Karpas-422 (cell line): ENCODE data around the gene KCTD5. TPM values are rescaled to one million over a fixed set of nuclear protein-coding genes. Genes with fewer than 3 reads are reported as not detected.
A peak's percentile ranks its signal among the peaks of the same experiment; 100 is the strongest.
"Not testable (repeated sequence)": the region's sequence is repeated elsewhere in the genome, so short reads cannot be mapped to it uniquely, and the experiment has no call there.

Experiments
- DNase-seq: peaks from one replicate; pipeline ENCODE4 v3.0.0-alpha.2; 2015
- H2AFZ ChIP-seq: fragments of 200-600 bp; sonication (generic); 2 replicates; pipeline ENCODE4 v1.6.1; 2014; ENCODE audit warnings: antibody characterized with exemption, low read length, mixed read lengths
- H3K27ac ChIP-seq: fragments of 200-600 bp; sonication (generic); 2 replicates; pipeline ENCODE4 v1.5.1; 2014; ENCODE audit warnings: mild to moderate bottlenecking, low read length, moderate library complexity
- H3K27me3 ChIP-seq: fragments of 200-600 bp; sonication (generic); 2 replicates; pipeline ENCODE4 v1.6.1; 2014; ENCODE audit warnings: low read length, mixed read lengths
- H3K36me3 ChIP-seq: fragments of 200-600 bp; sonication (generic); 2 replicates; pipeline ENCODE4 v1.6.1; 2014; ENCODE audit warnings: low read length, mixed read lengths; ENCODE audit not compliant: insufficient read depth
- H3K4me1 ChIP-seq: fragments of 200-600 bp; sonication (generic); 2 replicates; pipeline ENCODE4 v1.6.1; 2014; ENCODE audit warnings: mild to moderate bottlenecking, low read length, mixed read lengths
- H3K4me2 ChIP-seq: fragments of 200-600 bp; sonication (generic); 2 replicates; pipeline ENCODE4 v1.6.1; 2014; ENCODE audit warnings: low read length, low read depth, mild to moderate bottlenecking; ENCODE audit not compliant: poor library complexity, severe bottlenecking
- H3K4me3 ChIP-seq: fragments of 200-600 bp; sonication (generic); 2 replicates; pipeline ENCODE4 v1.5.1; 2014; ENCODE audit warnings: mild to moderate bottlenecking, antibody characterized with exemption, low read length, mixed read lengths
- H3K79me2 ChIP-seq: fragments of 200-600 bp; sonication (generic); 2 replicates; pipeline ENCODE4 v1.6.1; 2014; ENCODE audit warnings: mild to moderate bottlenecking, low read length, mixed read lengths
- H3K9ac ChIP-seq: fragments of 200-600 bp; sonication (generic); 2 replicates; pipeline ENCODE4 v1.6.0; 2014; ENCODE audit warnings: low read length
- H3K9me2 ChIP-seq: fragments of 200-600 bp; sonication (generic), shearing (Covaris generic); replicated peaks from 2 replicates; pipeline ENCODE4 v1.6.0; 2014; ENCODE audit warnings: mild to moderate bottlenecking, low read length, moderate library complexity; ENCODE audit not compliant: insufficient read depth
- H3K9me3 ChIP-seq: fragments of 300-700, 200-600 bp; sonication (generic); 2 replicates; pipeline ENCODE4 v1.6.1; 2014; ENCODE audit warnings: low read length, mixed read lengths
- H4K20me1 ChIP-seq: fragments of 200-600 bp; sonication (generic); 2 replicates; pipeline ENCODE4 v1.6.1; 2014; ENCODE audit warnings: mild to moderate bottlenecking, antibody characterized with exemption, low read length, low read depth; ENCODE audit not compliant: insufficient read depth
- total RNA-seq: library from RNA; depleted of rRNA; stranded (reverse); fragments of >200 nt; shearing (Covaris generic); gene quantifications from 2 replicates; pipeline ENCODE4 v1.2.3, GENCODE V29; 2014; ENCODE audit warnings: low replicate concordance

KCTD5 gene
- total RNA-seq, 1 experiment from 2014 or later, result 15.7 TPM

- H3K4me2 ChIP-seq, H3K9me3 ChIP-seq, H2AFZ ChIP-seq, H3K9ac ChIP-seq, H4K20me1 ChIP-seq, H3K4me3 ChIP-seq, H3K9me2 ChIP-seq, DNase-seq, H3K27ac ChIP-seq, H3K36me3 ChIP-seq, H3K27me3 ChIP-seq: not testable (repeated sequence)
- Histone ChIP-seq H3K4me1 (peaks cover 14% of the 10 kb centered on the region), H3K79me2 (peaks cover 22% of the 10 kb centered on the region)
Observed at GRCh38 chr16:2678206-2678965, 3.9 kb upstream of the KCTD5 start.

- not testable (repeated sequence) for H4K20me1 ChIP-seq, DNase-seq, H3K36me3 ChIP-seq, H3K9me3 ChIP-seq, H3K9me2 ChIP-seq, H2AFZ ChIP-seq, H3K9ac ChIP-seq, H3K4me3 ChIP-seq, H3K4me2 ChIP-seq, H3K27me3 ChIP-seq, H3K27ac ChIP-seq, H3K4me1 ChIP-seq
- H3K79me2 ChIP-seq, result peaks cover 30% of the 10 kb centered on the region
Observed at GRCh38 chr16:2679902-2680301, 2.4 kb upstream of the KCTD5 start.

DNA sequence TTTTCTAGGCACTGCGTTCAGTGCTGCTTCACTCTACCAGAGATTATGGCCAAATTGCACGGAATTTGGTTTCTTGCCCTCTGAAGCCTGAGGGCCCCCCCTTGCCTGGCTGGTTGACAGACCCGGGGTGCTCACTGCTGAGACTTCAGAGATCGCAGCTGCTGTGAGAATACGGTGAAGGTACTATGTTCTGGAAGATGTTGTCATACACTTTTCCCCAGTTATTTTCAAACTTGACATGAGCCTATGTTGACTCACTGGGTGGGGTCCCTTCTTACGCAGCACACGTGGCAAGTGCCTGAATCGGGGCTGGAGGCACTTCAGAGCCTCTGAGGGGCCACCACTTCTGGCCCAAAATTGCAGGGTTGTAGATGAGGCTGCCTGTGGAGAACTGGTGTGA, 2.0 kb upstream of the KCTD5 start:
- H2AFZ ChIP-seq, H3K9me2 ChIP-seq, H4K20me1 ChIP-seq, H3K4me1 ChIP-seq, DNase-seq, H3K27me3 ChIP-seq, H3K9ac ChIP-seq, H3K4me3 ChIP-seq, H3K4me2 ChIP-seq, H3K27ac ChIP-seq, H3K9me3 ChIP-seq, H3K36me3 ChIP-seq: not testable (repeated sequence)
- peaks cover 30% of the 10 kb centered on the region for H3K79me2 ChIP-seq

DNA sequence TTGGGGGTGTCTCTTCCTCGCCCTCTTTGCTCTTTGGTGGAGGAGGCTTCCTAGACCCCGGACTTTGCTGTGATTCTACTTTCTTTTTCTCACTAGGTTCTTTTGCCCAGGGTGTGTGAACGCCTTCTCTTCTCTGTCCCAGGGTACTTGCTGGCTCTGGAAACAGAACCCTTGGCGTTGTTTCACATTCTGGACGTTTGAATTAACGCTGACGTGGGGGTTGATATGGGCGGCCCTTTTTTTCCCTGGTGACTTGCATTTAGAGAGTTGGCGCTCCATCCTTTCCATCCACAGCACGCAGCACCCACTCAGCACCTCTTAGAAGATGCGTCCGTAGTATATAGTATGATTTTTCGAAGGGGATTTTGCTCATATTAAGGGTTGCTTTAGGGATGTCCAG, 718 bp downstream of the KCTD5 start:
- Histone ChIP-seq H3K4me2 (peak overlapping the region; percentile 86), H3K9ac (peak overlapping the region; percentile 97), H3K79me2 (peaks cover 44% of the 10 kb centered on the region), H4K20me1 (peaks cover 12% of the 10 kb centered on the region), H3K4me1 (peaks cover 22% of the 10 kb centered on the region), H3K4me3 (peak overlapping the region; percentile 97)
- not testable (repeated sequence) for H3K36me3 ChIP-seq, H3K27me3 ChIP-seq, H3K9me2 ChIP-seq, H3K27ac ChIP-seq, H2AFZ ChIP-seq, H3K9me3 ChIP-seq
- DNase-seq, result peak; percentile 54

DNA sequence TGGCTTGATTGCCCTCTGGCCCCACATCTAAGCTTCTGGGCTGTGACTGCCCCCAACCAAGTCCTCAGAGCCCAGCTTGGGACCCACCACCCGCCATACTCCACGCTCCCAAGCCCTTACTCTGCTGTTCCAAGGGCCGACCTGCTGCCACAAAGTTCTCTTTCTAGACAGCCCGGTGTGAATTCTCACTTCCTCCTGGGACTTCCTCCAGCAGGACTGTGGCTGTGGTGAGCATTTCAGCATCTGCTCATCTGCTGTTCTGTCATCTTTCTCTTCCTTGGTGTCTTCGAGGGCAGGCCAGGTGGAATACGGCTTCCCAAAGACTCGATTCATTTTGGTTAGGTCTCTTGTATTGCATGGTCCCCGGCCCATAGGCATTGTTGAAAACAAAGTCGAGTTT, 3.8 kb downstream of the KCTD5 start:
- not testable (repeated sequence) for H3K9ac ChIP-seq, H3K9me2 ChIP-seq, DNase-seq, H3K4me2 ChIP-seq, H3K27me3 ChIP-seq, H3K9me3 ChIP-seq, H3K36me3 ChIP-seq, H3K27ac ChIP-seq, H3K4me3 ChIP-seq, H2AFZ ChIP-seq
- H3K4me1 ChIP-seq, result peaks cover 18% of the 10 kb centered on the region
- peaks cover 50% of the 10 kb centered on the region for H3K79me2 ChIP-seq
- H4K20me1 ChIP-seq, result peaks cover 12% of the 10 kb centered on the region

DNA sequence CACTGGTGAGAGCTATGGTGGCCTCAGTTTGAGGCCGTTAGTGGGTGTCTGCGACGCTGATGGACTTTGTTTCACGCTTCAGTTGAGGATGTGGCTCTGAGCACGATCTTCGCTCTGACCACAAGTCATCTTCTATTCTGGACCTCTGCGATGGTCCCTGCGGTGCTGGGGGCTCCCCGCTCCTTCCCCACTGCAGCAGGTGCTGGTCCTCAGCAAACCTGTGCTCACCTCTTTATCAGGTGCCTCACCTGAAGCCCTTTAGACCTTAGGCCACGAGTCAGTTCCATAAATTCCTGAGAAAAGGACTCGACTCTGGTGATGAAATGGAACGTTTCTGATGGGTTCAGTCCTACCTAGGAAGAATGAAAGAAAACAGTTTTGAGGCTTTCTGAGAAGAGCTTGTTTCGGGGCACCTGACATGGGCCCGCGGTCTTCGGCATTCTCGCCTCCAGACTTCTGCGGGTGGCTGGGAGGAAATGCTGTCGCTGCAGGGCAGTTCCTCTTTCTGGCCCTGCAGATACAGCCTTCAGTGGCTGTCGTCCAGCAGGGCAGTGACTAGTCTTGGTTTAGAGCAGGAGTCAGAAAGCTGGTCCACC, 4.7 kb downstream of the KCTD5 start:
- H4K20me1 ChIP-seq, result peaks cover 12% of the 10 kb centered on the region
- no peak overlapping the region for H2AFZ ChIP-seq
- peaks cover 40% of the 10 kb centered on the region for H3K79me2 ChIP-seq
- H3K9me2 ChIP-seq, result no peaks in the 10 kb centered on the region
- H3K27ac ChIP-seq, result no peak overlapping the region
- H3K9me3 ChIP-seq, result no peaks in the 10 kb centered on the region
- peaks cover 12% of the 10 kb centered on the region for H3K4me1 ChIP-seq
- DNase-seq, result peak; percentile 64
- H3K4me3 ChIP-seq, result no peak overlapping the region
- no peaks in the 10 kb centered on the region for H3K36me3 ChIP-seq
- H3K9ac ChIP-seq, result peak overlapping the region; percentile 18; the same call in 1 of the 2 replicates
- peak overlapping the region; percentile 36 for H3K4me2 ChIP-seq
- no peaks in the 10 kb centered on the region for H3K27me3 ChIP-seq

DNA sequence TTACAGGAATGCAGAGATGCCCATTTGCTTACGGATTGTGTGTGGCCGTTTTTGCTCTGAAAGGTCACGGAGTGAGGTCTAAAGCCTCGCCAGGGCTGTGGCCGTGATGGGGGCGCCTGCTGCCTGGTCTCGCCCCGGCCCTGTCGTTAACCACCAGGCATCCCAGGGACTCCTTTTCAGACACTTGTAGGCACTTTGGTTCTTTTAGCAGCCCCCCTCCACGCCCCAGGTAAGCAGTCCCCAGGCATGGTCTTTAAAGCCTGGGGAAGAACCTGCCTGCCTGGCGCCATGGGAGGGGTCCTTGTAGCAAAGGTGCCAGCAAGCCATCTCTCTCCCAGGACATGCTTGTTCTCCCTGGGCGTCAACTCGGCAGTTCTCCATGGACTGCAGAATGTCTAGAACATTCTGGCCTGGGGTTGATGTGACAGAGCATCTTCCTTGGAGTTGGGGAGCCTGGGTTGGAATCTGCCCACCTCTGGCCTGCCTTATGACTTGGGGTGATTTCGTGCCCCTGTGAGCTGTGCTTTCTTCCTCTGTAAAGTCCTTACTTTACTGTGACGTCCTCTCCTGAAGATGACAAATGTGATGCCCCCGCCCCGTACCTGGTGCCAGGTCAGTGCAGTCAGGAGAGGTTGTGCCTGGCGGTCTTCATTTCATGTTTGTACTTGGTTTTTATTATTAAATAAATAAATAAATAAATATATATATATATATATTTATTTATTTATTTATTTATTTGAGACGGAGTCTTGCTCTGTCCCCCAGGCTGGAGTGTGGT, 5.4 kb downstream of the KCTD5 start:
- Histone ChIP-seq H3K9me2 (no peaks in the 10 kb centered on the region), H3K4me3 (no peak overlapping the region), H4K20me1 (peaks cover 12% of the 10 kb centered on the region), H3K27me3 (no peaks in the 10 kb centered on the region), H3K79me2 (peaks cover 40% of the 10 kb centered on the region), H3K27ac (no peak overlapping the region), H3K9ac (no peak overlapping the region), H3K36me3 (no peaks in the 10 kb centered on the region), H3K4me1 (peaks cover 12% of the 10 kb centered on the region), H2AFZ (no peak overlapping the region), H3K9me3 (no peaks in the 10 kb centered on the region), H3K4me2 (peak overlapping the region; percentile 36)
- DNase-seq, result no peak

GRCh38 chr16:2689422-2689821, 7.1 kb downstream of the KCTD5 start:
- H3K27me3 ChIP-seq, H3K9me2 ChIP-seq, H3K4me2 ChIP-seq, H3K27ac ChIP-seq, H3K9me3 ChIP-seq, H2AFZ ChIP-seq, DNase-seq, H3K36me3 ChIP-seq, H3K9ac ChIP-seq, H3K4me3 ChIP-seq: not testable (repeated sequence)
- Histone ChIP-seq H3K79me2 (peaks cover 27% of the 10 kb centered on the region), H4K20me1 (peaks cover 15% of the 10 kb centered on the region), H3K4me1 (peaks cover 12% of the 10 kb centered on the region)
